Measurements from ENCODE around the gene LRRFIP1. TPM values are rescaled to one million over a fixed set of nuclear protein-coding genes. Genes with fewer than 3 reads are reported as not detected.

LRRFIP1 gene
- total and polyA plus RNA-seq, 10 of the 15 experiments (the other 5 are each of a cell fraction or from before 2014, with no cell fraction given) = 36.2 to 120 (median 74.3) TPM

GRCh38 chr2:237691908-237692600 is 64.7 kb downstream of the LRRFIP1 start (continued):
- TF ChIP-seq, protein P1, sequence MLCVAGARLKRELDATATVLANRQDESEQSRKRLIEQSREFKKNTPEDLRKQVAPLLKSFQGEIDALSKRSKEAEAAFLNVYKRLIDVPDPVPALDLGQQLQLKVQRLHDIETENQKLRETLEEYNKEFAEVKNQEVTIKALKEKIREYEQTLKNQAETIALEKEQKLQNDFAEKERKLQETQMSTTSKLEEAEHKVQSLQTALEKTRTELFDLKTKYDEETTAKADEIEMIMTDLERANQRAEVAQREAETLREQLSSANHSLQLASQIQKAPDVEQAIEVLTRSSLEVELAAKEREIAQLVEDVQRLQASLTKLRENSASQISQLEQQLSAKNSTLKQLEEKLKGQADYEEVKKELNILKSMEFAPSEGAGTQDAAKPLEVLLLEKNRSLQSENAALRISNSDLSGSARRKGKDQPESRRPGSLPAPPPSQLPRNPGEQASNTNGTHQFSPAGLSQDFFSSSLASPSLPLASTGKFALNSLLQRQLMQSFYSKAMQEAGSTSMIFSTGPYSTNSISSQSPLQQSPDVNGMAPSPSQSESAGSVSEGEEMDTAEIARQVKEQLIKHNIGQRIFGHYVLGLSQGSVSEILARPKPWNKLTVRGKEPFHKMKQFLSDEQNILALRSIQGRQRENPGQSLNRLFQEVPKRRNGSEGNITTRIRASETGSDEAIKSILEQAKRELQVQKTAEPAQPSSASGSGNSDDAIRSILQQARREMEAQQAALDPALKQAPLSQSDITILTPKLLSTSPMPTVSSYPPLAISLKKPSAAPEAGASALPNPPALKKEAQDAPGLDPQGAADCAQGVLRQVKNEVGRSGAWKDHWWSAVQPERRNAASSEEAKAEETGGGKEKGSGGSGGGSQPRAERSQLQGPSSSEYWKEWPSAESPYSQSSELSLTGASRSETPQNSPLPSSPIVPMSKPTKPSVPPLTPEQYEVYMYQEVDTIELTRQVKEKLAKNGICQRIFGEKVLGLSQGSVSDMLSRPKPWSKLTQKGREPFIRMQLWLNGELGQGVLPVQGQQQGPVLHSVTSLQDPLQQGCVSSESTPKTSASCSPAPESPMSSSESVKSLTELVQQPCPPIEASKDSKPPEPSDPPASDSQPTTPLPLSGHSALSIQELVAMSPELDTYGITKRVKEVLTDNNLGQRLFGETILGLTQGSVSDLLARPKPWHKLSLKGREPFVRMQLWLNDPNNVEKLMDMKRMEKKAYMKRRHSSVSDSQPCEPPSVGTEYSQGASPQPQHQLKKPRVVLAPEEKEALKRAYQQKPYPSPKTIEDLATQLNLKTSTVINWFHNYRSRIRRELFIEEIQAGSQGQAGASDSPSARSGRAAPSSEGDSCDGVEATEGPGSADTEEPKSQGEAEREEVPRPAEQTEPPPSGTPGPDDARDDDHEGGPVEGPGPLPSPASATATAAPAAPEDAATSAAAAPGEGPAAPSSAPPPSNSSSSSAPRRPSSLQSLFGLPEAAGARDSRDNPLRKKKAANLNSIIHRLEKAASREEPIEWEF (IDR thresholded peaks at IDR 0.05; ENCODE audit: insufficient replicate concordance, low read depth, low read length) = no peak
- TF ChIP-seq HDAC6 (IDR thresholded peaks at IDR 0.05; ENCODE audit: unreplicated experiment) (peak; percentile 53), YY1 (IDR thresholded peaks at IDR 0.05; ENCODE audit: low read depth, low read length) (0 out of 2 replicates have a peak, but pooled peaks have one; percentile 8), IKZF1 (conservative IDR thresholded peaks at IDR 0.05) (peak; percentile 71; the same call in 1 of the 2 replicates), RELA (IDR thresholded peaks at IDR 0.05; ENCODE audit: borderline replicate concordance, partially characterized antibody) (no peak), TAF1 (IDR thresholded peaks at IDR 0.05; ENCODE audit: borderline replicate concordance, low read depth, low read length) (peak; percentile 63), EGR1 (IDR thresholded peaks at IDR 0.05; ENCODE audit: borderline replicate concordance in 1 of 2, low read depth in 2 of 2, low read length in 2 of 2) (peak in 1 of 2 experiments; percentile 74; a peak in 1 of 3 replicates), BHLHE40 (IDR thresholded peaks at IDR 0.05; ENCODE audit: borderline replicate concordance in 1 of 2, low read depth in 2 of 2, low read length in 1 of 2) (peak in 1 of 2 experiments; percentile 67; a peak in 2 of 4 replicates), BACH1 (IDR thresholded peaks at IDR 0.05; ENCODE audit: borderline replicate concordance) (peak; percentile 70), RB1 (IDR thresholded peaks at IDR 0.05; ENCODE audit: borderline replicate concordance) (peak; percentile 26; the same call in 1 of the 2 replicates), NR2C1 (IDR thresholded peaks at IDR 0.05) (peak; percentile 45), GATAD2B (conservative IDR thresholded peaks at IDR 0.05; ENCODE audit: low read depth) (peak; percentile 84), ZBTB33 (IDR thresholded peaks at IDR 0.05) (no peak)
- TF ChIP-seq, protein P2, sequence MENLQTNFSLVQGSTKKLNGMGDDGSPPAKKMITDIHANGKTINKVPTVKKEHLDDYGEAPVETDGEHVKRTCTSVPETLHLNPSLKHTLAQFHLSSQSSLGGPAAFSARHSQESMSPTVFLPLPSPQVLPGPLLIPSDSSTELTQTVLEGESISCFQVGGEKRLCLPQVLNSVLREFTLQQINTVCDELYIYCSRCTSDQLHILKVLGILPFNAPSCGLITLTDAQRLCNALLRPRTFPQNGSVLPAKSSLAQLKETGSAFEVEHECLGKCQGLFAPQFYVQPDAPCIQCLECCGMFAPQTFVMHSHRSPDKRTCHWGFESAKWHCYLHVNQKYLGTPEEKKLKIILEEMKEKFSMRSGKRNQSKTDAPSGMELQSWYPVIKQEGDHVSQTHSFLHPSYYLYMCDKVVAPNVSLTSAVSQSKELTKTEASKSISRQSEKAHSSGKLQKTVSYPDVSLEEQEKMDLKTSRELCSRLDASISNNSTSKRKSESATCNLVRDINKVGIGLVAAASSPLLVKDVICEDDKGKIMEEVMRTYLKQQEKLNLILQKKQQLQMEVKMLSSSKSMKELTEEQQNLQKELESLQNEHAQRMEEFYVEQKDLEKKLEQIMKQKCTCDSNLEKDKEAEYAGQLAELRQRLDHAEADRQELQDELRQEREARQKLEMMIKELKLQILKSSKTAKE (IDR thresholded peaks at IDR 0.05; ENCODE audit: low read depth, poor library complexity, severe bottlenecking) = no peak
- TF ChIP-seq, protein P3, sequence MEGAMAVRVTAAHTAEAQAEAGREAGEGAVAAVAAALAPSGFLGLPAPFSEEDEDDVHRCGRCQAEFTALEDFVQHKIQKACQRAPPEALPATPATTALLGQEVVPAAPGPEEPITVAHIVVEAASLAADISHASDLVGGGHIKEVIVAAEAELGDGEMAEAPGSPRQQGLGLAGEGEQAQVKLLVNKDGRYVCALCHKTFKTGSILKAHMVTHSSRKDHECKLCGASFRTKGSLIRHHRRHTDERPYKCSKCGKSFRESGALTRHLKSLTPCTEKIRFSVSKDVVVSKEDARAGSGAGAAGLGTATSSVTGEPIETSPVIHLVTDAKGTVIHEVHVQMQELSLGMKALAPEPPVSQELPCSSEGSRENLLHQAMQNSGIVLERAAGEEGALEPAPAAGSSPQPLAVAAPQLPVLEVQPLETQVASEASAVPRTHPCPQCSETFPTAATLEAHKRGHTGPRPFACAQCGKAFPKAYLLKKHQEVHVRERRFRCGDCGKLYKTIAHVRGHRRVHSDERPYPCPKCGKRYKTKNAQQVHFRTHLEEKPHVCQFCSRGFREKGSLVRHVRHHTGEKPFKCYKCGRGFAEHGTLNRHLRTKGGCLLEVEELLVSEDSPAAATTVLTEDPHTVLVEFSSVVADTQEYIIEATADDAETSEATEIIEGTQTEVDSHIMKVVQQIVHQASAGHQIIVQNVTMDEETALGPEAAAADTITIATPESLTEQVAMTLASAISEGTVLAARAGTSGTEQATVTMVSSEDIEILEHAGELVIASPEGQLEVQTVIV (IDR thresholded peaks at IDR 0.05; ENCODE audit: borderline replicate concordance, partially characterized antibody) = no peak

Data from GM12878 (cell line).